GM04503 (cell line): Measurements from ENCODE around the gene TTC17.

Experiments used
- DNase-seq: peaks from one replicate; pipeline ENCODE4 v3.0.0-alpha.2; 2012; ENCODE audit warnings: low read depth

TTC17 gene

GRCh38 chr11:43537833-43538615 lies 179.3 kb downstream of the TTC17 start:
- no peak for DNase-seq

DNA sequence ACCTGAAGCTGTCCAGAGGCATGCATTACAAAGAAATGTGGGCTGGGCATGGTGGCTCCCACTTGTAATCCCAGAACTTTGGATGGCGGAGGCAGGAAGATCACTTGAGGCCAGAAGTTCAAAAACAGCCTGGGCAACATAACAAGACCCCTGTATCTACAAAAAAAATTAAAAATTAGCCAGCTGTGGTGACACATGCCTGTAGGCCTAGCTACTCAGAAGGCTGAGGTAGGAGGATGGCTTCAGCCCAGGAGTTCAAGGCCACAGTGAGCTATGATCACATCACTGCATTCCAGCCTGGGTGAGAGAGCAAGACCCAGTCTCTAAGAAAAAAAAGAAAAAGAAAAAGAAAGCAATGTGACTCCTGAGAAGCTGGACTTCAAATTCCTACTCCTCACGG lies 183.3 kb downstream of the TTC17 start:
- no peak for DNase-seq

DNA sequence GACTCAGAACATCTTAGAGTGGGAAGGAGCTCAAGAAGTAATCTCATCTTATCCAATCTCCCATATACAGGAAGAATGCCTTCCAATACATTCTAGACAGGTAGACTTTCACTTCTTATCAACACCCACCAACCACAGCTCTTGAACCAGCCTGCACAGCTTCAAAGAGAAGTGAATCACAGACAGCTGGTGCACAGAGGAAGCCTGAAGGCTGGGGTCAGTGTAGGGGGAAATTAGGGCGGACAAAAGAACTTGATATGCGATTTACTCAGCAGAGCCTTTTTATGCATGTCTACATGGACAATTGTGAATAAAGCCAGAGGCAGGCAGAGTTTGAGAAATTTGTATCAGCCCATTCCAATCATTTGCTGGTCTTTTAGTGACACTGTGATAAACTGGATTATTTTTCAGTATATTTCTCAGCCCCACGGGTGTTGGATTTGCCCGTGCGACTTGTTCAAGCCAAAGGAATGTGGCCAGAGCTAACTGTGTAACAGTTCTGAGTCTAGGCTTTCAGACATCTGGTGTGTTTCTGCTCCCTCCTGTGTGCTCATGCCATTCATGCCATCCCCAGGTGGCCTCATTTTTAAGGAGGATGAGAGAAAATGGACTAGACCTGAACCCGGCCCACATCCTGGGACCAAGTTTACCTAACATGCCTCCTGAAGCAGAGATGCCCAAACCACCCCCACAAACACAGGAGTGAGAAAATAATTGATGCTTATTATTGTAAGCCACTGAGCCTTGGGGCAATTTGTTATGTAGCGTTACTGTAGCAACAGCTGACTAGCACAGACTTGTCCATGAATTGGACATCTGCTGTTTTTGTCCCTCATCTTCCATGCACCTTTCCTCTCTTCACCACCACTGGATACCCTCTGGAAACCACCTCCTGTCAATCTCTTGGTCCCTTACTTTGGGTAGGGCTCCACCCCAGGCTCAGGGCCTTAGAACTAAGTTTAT lies 184.3 kb downstream of the TTC17 start:
- no peak for DNase-seq
